GM12874 (cell line): ENCODE measurements around the gene PALMD.
A peak's percentile ranks its signal among the peaks of the same experiment; 100 is the strongest.

Experiments
- TF ChIP-seq, protein P1 (sequence below): IDR thresholded peaks from 2 replicates; pipeline ENCODE4 v1.5.1; 2011; ENCODE audit warnings: low read depth, mild to moderate bottlenecking, control low read depth, low read length, moderate library complexity; ENCODE audit not compliant: insufficient read depth

Gene PALMD

GRCh38 chr1:99676876-99677275 is 31.0 kb downstream of the PALMD start:
- TF ChIP-seq, protein P1, sequence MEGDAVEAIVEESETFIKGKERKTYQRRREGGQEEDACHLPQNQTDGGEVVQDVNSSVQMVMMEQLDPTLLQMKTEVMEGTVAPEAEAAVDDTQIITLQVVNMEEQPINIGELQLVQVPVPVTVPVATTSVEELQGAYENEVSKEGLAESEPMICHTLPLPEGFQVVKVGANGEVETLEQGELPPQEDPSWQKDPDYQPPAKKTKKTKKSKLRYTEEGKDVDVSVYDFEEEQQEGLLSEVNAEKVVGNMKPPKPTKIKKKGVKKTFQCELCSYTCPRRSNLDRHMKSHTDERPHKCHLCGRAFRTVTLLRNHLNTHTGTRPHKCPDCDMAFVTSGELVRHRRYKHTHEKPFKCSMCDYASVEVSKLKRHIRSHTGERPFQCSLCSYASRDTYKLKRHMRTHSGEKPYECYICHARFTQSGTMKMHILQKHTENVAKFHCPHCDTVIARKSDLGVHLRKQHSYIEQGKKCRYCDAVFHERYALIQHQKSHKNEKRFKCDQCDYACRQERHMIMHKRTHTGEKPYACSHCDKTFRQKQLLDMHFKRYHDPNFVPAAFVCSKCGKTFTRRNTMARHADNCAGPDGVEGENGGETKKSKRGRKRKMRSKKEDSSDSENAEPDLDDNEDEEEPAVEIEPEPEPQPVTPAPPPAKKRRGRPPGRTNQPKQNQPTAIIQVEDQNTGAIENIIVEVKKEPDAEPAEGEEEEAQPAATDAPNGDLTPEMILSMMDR: no peak

DNA sequence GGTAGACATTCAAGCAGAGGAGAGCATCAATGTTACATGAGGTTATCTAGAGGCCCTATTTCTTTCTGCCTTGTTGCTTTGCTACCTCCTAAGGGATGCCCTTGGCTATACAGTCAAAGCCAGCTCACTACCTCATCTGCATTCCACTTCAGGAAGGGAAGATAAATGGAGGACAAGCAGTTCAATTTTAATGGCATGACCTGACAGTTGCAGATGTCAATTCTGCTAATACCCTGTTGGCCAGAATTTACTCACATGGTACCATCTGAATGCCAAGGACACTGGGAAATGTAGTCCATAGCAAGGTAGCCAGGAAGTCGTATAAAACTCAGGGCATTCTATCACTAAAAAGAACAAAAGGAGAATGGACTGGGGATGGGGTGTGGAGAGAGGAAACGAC is 31.5 kb downstream of the PALMD start:
- TF ChIP-seq, protein P1: no peak

DNA sequence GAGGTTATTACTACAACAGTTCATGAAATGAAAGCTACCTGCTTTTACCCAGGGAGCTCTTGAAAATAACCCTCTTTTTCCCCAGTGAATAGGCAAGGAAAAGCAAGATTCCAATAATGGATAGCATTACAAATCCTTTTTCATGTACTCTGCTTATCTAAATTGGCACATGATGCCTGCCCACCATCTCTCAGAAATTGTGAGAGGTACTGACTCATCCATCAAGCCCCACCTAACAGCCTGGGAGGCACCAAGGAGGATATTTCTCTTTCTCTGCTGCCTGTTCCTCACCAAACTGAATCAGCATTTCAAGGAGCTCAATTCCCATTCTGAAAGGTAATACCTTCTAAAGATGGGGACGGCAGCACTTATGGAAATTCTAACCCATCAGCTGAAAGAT is 34.4 kb downstream of the PALMD start:
- TF ChIP-seq, protein P1: no peak

DNA sequence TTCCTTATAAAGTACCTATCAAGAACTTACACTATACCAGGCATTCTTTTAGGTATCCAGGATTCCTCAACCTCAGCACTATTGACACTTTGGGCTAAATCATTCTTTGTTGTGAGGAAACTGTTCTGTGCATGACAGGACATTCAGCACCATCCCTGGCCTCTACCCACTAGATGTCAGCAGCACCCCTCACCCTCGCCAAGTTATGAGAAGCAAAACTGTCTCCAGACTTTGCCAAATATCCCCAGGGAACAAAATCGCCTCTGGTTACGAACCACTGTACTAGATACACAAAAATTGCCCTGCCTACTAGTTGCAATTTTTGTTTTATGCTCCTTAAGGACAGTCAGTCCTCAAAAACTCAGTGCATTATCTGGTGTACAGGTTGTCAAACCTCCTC is 35.7 kb downstream of the PALMD start:
- TF ChIP-seq, protein P1: no peak

- TF ChIP-seq, protein P1: no peak
These were observed 36.4 kb downstream of the PALMD start for GRCh38 chr1:99682291-99682751.

DNA sequence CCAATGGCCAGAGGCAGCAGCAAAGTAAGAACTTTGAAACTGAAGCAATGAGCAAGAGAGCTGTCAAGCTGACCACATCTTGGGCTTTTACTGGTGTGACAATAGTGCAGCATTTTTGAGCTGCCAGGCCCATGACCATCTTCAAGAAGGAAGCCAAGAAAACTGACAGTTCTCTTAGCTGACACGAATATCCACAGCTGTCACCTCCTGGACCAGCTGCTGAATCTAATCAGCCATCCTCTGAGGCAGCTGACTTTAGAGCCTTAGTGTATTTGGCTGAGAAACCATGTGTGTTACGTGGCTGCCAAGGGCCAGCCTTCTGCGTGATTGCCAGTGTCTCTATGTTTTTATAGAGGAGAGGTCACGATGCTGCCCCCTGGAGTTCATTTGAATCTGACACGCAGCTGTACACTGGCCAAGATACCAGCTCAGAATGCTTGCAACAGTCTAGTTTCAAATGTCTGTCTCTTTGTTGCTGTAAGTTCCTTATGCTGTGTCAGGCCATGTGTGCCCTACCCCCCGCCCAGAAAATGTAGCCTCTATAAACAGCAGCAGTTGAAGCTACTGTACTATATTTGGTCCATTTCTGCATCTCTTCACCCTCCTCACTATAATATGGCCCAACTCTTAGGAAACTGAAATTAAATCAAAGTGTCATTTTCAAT is 39.7 kb downstream of the PALMD start:
- TF ChIP-seq, protein P1: peak; percentile 66

GRCh38 chr1:99691175-99691574 is 45.3 kb downstream of the PALMD start:
- TF ChIP-seq, protein P1: no peak
